BE2C (cell line): ENCODE measurements around the gene CDHR5.

Source experiments
- DNase-seq: peaks from one replicate; pipeline ENCODE4 v3.0.0-alpha.2; 2020
- H3K27me3 ChIP-seq: fragments of 250-450 bp; sonication (Bioruptor Pico); 2 replicates; pipeline ENCODE4 v1.5.1; 2020; ENCODE audit warnings: mild to moderate bottlenecking
- H3K36me3 ChIP-seq: fragments of 250-450 bp; sonication (Bioruptor Pico); 2 replicates; pipeline ENCODE4 v1.5.1; 2020; ENCODE audit warnings: mild to moderate bottlenecking
- H3K4me1 ChIP-seq: fragments of 250-450 bp; sonication (Bioruptor Pico); 2 replicates; pipeline ENCODE4 v1.5.1; 2020
- H3K4me3 ChIP-seq: 2 replicates; pipeline ENCODE4 v1.5.1; 2011; ENCODE audit warnings: low read depth, low read length
- H3K9me3 ChIP-seq: fragments of 250-450 bp; sonication (Bioruptor Pico); 2 replicates; pipeline ENCODE4 v1.5.1; 2020
- TF ChIP-seq, protein P1 (sequence below): IDR thresholded peaks from 2 replicates; pipeline ENCODE4 v1.5.1; 2012; ENCODE audit warnings: mild to moderate bottlenecking, low read depth, low read length

Gene CDHR5

DNA sequence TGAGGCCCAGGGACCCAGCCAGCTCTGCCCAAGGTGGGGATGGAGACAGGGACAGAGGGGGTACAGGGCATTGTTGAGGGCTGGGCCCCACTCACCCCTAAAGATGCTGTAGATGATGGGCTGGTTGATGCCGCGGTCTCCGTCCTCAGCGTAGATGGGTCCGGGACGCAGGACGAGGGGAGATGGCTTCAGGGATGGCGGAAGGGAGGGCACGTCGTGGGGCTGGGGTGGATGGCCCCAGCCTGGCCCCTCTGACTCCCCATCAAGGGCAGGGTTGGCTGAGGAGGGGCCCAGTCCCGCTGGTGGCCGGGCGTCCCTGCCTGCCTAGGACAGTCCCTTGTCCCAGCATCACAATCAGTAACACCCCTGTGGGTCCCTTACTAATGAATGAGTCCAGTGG lies 4.6 kb downstream of the CDHR5 start:
- Histone ChIP-seq H3K4me1 (no peaks in the 10 kb centered on the region), H3K4me3 (no peak overlapping the region), H3K36me3 (no peaks in the 10 kb centered on the region), H3K9me3 (no peaks in the 10 kb centered on the region), H3K27me3 (no peaks in the 10 kb centered on the region)
- TF ChIP-seq, protein P1, sequence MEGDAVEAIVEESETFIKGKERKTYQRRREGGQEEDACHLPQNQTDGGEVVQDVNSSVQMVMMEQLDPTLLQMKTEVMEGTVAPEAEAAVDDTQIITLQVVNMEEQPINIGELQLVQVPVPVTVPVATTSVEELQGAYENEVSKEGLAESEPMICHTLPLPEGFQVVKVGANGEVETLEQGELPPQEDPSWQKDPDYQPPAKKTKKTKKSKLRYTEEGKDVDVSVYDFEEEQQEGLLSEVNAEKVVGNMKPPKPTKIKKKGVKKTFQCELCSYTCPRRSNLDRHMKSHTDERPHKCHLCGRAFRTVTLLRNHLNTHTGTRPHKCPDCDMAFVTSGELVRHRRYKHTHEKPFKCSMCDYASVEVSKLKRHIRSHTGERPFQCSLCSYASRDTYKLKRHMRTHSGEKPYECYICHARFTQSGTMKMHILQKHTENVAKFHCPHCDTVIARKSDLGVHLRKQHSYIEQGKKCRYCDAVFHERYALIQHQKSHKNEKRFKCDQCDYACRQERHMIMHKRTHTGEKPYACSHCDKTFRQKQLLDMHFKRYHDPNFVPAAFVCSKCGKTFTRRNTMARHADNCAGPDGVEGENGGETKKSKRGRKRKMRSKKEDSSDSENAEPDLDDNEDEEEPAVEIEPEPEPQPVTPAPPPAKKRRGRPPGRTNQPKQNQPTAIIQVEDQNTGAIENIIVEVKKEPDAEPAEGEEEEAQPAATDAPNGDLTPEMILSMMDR = no peak
- no peak for DNase-seq

DNA sequence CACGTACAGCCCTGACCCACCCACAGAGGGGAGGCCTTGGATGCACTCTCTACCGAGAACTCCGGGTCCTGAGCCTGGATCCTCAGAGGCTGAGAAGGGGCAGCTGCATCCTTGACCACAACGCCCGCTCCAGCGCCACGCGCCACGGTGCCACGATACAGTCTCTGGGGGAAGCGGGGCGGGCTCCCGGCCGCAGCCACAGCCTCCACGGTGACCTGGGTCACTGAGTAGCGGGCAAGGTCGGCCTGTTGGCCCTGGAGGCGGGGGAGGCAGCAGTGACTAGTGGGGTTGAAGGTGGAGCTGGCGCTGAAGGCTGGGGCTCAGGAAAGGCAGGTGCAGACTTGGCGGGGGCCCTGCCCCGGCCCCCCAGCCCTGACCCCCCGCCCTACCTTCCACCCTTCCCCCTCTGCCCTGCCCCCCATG lies 5.1 kb downstream of the CDHR5 start:
- TF ChIP-seq, protein P1 = no peak
- H3K9me3 ChIP-seq = no peaks in the 10 kb centered on the region
- no peaks in the 10 kb centered on the region for H3K36me3 ChIP-seq
- no peaks in the 10 kb centered on the region for H3K27me3 ChIP-seq
- H3K4me1 ChIP-seq = no peaks in the 10 kb centered on the region
- no peak for DNase-seq
- H3K4me3 ChIP-seq = no peak overlapping the region

DNA sequence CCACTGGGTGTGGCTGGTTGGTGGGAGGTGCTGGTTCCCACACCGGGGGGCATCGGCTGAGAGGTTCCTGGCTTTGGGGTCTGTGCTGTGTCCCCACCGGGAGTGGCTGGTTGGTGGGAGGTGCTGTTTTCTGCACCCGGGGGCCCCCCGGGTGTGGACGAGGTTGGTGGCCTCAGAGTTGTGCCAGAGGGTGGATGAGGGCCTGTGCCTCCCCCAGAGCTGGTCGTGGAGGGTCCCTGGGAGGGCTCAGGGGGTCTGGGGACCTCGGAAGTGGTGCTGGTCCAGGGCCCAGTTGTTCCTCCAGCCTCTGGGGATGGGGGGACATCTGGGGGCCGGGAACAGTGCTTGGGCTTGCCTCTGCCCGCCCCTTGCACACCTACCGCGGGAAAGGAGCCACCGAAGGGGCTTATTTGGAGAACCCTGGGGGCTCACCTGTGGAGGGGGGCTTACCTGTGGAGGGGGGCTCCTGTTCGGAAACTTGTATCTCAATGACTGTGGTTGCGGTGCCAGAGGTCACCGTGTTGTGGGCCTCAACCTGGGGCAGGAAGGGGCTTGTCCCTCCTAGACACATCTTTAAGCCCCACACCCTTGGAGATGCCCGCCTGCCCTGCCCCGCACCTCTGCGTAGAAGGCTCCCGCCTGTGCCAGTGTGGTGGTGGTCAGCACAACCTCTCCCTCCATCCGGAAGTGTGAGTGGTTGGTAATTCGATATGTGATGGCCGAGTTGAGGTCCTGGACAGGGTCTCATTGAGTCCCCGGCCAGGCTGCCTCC lies 5.7 kb downstream of the CDHR5 start:
- no peak for DNase-seq
- H3K9me3 ChIP-seq = no peaks in the 10 kb centered on the region
- TF ChIP-seq, protein P1 = no peak
- H3K4me3 ChIP-seq = no peak overlapping the region
- H3K27me3 ChIP-seq = no peaks in the 10 kb centered on the region
- H3K36me3 ChIP-seq = no peaks in the 10 kb centered on the region
- no peaks in the 10 kb centered on the region for H3K4me1 ChIP-seq

DNA sequence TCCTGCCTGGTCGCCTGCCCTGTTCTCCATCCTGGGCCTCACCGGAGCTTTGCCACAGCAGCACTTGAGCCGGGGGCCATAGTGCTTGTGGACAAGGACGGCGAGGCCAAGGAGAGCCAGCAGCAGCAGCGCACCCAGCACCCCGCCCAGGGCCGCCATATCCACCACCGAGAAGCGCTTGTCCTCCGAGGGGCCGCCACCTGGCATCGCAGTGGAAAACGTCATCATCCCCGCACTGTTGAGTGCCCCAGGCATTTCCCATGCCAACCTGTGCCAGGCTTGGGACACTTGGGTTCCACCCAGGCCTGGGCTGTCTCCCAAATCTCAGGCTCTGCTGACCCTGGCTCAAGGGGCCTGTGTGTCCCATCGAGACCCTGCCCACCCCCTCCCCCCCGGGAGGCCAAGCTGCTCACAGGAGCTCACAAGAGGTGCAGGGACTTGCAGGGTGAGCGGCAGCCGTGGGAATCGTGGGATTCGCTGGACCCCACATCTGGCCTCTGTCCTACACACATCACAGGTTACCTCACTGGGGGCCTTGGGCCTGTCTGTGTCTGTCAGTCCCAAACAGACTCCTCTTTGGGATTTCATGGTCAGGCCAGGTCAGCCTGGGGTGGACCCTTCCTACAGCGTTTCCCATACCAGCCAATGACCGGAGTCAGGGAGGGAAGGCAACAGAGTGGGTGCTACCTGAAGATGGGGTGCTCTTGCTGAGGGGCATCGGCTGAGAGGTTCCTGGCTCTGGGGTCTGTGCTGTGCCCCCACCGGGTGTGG lies 6.7 kb downstream of the CDHR5 start:
- no peak for DNase-seq
- Histone ChIP-seq H3K9me3 (no peaks in the 10 kb centered on the region), H3K36me3 (0 out of 2 replicates have a peak, but pooled peaks cover 2% of the 10 kb centered on the region), H3K27me3 (no peaks in the 10 kb centered on the region), H3K4me3 (no peak overlapping the region), H3K4me1 (peaks cover 2% of the 10 kb centered on the region)
- TF ChIP-seq, protein P1 = no peak

DNA sequence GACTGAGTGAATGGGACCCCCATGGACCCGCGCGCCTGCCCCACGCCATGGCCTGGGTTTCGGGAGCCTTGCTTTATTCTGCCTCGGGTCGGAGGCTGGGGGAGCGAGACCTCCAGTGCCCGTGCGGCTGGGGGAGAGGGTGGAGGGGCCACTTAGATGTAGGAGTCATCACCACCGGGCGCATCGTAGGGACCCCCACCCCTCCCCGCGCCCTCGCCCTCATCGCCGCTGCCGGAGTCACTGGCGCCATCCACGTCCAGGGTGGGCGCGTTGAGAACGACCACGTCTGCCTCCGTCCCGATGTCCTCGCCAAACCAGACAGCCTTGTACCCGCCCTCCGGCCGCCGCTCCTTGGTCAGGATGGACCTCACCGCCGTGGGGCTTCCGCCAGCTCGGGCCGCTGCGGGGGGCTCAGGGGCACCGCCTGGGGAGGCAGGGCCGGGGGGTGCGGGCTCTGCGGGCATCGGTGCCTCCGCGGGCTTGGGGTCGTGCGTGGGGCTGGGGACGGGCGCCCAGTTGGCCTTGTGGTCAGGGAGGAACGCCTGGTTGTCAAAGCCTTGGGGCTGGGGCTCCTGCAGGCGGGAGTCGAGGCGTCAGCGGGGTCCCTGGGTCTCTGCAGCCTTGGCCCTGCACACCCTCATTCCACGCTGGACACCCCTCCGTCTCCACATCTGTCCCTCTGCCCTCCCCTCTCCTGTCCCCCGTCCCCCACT lies 7.4 kb downstream of the CDHR5 start:
- Histone ChIP-seq H3K9me3 (no peaks in the 10 kb centered on the region), H3K36me3 (0 out of 2 replicates have a peak, but pooled peaks cover 3% of the 10 kb centered on the region), H3K4me3 (no peak overlapping the region), H3K4me1 (peaks cover 7% of the 10 kb centered on the region), H3K27me3 (no peaks in the 10 kb centered on the region)
- DNase-seq = no peak
- TF ChIP-seq, protein P1 = no peak
